NCI-H82 treated with DMSO at 0.1 percent for 48 hours (cell line): ENCODE results near the gene SPDL1.

ENCODE experiments used
- DNase-seq: peaks from one replicate; lab custom pipeline; 2025; ENCODE audit not compliant: unreplicated experiment; lab: John Stamatoyannopoulos, UW

SPDL1 gene

DNA sequence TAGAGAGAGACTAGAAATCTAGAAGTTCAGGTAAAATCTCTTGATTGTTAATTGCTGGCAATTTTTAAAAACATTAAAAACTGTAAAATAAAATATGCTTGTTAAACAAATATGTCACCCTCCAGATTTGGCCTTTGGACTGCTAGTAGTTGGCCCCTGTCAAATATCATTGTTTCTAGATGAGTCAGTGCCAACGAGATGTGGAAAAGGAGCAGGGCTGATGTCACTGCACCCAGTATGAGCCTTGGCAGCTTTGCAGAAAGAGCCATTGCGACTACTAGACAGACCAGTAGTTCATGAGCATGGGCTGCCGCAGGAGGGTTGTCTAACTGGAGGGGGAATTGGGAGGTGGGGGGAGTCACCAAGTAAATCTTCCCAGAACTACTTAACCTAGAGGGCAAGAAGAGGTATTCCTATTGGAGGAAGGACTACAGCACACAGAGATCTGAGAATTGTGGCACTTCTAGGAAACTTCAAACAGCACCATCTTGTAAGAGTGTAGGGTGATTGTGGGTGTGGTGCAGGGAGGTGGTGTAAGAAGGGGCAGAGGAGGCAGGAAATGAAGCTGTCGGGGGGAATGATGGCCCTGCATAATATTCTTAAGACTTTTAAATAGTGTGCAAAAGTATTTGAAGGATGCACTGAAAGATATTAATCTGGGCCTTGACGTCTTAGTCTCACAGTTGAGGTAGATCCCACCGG lies 46.4 kb downstream of the SPDL1 start:
- no peak for DNase-seq

DNA sequence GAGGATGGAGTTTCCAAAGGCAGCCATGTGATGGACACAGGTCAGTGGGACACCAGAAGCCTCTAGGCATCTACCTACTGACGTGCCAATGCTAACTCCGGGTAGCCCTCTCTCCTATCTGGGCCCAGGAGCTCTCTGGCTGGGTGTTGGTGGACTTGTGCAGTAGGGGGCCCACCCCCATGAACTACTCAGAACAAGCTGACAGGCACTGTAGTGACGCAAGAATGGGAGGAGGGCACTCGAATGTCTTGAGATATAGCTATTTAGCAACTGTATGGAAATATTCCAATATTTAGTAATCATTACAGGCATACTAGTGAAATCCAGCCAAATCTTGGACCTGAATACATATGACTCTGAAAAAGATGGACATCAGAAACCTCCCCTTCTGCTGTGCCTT lies 47.8 kb downstream of the SPDL1 start:
- DNase-seq = no peak

DNA sequence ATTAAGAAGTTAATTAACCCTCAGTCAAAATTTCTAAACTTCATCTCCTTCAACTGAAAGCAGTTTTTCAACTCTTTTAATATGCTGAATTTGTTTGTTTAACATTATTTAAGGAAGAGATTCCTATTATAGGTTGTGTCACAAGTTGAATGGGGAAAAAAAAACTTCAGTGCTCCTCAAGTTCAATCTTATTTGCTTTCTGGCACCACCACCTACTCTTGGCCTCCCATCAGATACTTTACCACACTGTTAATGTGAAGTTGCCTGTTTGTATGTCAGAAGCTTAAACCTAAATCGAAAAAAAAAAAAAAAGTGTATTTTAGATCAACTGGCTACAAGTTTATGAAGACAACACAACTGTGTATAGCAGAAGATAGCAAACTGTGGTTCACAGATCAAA lies 49.4 kb downstream of the SPDL1 start:
- no peak for DNase-seq

DNA sequence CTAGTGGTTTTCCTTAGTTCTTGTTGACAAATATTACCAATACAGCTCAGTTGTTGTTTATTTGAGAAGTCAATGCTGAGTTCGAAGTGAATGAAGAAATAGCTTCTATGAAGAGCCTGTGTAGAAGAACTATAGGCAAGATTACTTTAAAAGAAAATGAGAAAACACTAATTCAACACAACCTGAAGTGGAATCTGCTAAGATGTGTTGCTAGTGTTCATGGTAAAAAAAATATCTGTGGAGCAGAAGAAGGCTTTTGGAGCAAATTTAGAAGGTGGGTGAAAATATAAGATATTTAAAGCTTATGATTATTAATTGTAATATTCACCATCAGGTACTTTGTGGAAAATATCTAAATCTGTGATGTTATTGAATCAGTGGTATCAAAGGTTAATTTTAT lies 51.0 kb downstream of the SPDL1 start:
- DNase-seq = no peak

DNA sequence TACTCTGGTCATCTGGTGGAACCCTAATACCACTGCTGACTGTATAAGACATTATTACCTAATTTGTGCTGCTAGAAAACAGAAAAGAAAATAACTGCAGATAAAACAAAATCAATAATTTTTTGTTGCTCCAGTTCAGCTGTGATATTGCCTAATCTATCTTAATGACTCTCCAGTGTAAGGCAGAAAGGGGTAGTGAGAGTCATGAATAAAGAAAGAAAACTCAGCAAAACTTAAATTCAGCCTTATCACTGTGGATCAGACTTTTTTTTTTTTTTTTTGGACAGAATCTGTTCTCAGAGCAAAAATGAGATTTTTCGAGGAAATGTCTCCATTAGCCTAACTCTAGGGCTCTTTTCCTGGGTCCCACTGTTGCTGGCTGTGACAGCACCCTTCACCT lies 52.4 kb downstream of the SPDL1 start:
- no peak for DNase-seq

DNA sequence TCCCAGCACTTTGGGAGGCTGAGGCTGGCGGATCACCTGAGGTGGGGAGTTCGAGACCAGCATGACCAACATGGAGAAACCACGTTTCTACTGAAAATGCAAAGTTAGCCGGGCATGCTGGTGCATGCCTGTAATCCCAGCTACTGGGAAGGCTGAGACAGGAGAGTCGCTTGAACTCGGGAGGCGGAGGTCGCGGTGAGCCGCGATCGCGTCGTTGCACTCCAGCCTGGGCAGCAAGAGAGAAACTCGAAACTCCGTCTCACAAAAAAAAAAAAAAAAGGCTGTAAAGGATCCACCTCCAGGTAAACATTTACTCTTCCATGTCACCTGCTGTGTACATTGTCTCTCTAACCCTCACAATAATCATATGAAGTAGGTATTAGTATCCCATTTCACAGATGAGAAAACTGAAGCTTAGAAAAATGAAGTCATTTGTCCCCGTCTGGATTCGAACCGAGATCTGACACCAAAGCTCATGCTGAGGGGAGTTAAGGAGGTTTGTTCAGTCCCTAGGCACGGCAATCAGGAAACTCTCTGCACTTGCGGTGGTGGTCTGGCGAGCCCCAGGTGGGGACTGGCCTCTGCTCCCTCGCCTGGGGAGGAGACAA lies 53.0 kb downstream of the SPDL1 start:
- no peak for DNase-seq

DNA sequence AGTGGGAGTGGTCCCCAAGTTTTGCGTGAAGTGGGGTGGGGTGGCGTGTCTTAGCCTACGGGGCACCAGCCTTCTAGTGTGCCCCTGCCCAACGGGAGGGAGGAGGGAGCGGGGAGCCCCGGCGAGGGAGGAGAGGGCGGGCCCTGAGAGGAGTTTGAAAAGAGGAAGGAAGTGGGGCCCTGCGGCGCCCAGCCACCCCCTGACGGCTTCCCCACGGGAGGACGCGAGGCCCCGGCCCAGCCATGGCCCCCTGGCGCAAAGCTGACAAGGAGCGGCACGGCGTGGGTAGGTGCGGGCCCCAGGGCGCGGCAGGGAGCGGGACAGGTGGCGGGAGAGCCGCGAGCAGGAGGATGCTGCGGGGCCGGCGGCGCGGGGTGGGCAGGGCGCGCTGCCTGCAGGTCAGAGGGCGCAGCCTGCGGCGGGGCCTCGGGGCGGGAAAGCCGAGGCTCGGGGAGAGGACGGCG lies 53.5 kb downstream of the SPDL1 start, which contains the start of gene DOCK2:
Gene DOCK2 (plus strand): TSS at position 191 of the 464 bp plus-strand sequence. CDS start 52 bp downstream, at position 243.
- no peak for DNase-seq

DNA sequence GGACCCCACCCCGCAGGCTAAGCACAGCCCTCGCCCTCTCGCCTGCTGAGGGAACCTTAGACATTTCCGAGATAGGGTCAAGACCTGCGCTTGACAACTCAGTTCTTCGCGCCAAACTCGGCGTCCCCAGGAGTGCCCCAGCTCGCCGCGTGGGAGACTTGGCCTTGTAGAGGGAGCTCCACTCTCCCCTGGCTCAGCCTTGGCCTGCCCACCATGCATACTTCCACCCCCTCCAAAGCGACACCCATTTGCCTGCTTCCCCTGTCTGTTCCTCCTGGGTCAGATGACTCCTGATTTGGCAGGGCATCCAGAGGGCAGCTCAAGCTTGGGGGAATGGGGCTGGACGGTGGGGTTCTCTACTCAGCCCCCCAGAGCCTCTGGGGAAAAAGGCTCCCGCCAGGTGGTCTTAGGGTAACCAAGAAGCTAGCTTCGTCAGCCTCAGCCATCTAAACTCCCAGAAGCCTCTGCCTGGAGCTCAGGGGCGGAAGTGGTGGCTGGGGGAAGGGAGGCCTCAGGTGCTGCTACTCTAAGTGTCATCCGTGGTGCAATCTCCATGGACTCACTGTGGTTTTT lies 54.1 kb downstream of the SPDL1 start:
- no peak for DNase-seq

DNA sequence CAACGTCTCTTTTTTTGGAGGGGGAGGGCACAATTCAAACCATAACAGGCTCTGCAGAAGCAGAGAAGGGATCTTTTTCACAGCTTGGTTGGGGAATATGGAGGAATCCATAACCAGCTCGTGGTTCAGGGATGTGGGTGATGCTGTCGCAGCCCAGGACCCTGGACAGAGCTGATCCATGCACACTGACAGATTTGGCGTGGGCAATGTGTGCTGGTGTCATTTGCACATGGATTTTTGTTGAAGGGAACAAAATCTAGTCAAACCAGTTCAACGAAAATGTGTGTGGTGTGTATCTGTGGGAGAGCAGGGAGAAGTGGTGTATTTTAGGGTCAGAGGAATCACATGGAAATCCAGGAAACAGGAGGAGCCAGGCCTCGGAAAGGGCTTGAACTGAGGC lies 57.7 kb downstream of the SPDL1 start:
- no peak for DNase-seq

DNA sequence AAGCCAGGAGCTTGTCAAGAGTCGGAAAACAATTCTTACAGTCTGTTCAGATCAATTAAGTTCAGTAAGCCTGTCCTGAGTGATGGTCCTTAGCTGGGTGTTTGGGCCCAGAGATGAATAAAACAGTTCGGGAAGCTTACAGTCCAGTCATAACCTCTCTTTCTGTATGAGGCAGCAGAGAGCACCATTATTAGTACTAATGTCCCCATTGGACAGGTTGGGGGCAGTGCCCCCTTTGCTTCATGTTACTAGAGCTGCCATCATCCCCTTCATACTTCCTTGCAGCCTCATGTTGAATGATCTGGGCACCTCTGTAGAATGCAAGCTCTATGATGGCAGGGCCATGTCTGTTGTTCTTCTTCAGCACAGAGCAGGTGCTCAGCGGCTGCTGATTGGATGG lies 63.3 kb downstream of the SPDL1 start:
- no peak for DNase-seq

DNA sequence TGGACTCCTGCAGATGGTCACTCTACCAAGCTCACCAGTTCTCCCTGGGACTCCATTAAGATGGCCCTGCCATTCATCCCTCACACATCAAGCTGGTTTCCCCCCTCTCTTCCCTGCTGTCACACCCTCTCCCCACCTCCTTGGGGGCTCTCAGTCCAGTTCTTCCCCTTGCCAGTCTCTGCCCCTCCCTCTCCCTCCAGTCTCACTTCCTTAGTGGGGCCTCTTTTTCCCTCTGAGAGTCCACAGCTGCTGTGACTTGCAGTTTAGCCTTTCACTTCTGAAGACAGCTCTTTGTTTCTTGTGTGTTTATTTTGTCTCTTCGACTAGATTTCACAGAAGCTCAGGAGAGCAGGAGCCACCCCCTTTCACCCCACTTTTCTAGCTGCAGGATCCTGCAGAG lies 64.0 kb downstream of the SPDL1 start:
- no peak for DNase-seq

DNA sequence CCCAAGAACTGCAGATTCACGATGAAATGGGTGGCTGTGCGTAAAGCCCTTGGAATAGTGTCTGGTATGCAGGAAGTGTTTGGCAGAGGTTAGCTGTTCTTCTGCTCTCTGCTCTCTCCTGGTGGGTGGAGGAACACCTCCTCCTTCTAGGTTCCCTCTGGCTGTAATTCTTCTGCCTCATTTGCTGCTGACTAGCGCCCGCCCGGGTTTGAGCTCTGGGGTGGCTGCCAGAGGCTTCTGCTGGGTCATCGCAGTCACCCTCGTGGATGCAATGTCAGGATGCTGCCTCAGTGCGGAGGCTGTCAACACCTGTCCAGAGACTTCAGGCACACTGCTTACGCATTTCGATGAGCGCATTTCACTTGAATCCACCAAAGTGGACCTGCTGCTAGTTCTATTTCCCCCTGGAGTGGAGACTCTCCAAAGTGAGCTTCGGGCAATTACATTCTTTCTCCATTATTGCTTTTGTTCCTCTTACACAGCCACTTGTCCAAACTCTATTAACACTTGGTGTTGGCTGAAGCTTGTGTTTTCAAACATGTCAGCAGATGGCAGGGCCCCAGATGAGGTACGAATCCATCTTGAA lies 65.2 kb downstream of the SPDL1 start:
- no peak for DNase-seq

DNA sequence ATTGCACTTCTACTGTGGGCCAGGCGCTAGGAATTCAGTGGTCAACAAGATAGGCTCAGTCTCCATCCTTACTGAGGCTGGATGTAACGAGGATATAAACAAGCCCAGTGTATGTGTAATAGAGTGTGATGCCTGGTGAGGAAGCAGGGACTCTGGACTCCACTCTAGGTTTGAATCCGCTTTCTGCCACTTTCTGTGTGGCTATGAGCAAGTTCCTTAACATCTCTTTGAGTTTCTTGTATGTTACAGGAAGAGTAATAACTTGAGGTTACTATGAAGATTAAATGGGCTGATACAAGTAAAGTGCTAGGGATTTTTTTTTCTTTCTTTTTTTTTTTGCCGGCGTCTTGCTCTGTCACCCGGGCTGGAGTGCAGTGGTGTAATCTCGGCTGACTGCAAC lies 65.9 kb downstream of the SPDL1 start:
- DNase-seq = no peak

DNA sequence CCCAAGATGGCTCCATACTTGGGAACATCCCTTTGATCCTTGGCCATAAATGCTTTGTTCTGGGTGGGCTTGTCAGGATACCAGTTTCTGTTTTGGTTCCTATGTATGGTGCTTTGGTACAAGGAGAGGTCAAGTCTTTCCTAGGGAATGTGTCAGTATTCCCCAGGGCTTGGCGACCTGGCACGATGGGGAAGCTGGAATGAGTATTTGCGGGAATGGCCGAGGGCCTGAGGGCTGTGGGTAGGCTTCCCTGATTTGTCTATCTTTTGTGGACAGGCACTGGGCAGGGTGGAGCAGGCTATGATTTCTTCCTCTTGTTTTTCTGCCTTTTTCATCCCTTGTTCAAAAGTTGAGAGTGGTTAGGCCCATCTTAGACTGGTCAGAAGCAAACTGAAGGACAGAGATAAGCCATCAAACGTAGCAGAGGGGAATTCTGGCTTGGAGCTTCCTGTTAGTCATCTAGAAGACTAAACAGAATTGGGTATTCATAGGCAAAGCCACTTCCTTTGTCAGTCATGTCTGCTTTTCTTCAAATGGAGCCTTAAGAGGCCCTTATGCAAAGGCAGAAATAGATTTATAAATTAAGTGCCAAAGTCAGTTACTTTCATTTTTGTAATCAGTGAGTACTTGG lies 67.2 kb downstream of the SPDL1 start:
- DNase-seq = no peak

DNA sequence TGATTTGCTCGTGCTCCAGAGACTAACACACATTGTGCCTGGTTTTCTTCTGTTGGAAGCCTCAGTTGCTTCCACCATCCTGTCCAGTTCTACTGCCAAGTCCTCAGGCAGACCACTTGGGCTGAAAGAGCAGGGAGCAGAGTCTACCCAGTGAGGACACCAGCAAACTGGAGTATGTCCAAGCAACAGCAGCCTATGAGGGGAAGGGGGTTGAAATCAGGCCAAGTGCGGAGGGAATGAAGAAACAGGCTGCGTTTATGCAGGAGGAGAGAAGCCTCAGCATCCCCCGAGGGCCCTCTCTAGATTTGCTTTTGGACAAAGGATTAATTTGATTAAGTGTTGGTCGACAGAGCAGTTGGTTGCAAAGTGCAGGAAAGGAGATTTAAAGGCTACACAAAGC lies 68.0 kb downstream of the SPDL1 start:
- no peak for DNase-seq

DNA sequence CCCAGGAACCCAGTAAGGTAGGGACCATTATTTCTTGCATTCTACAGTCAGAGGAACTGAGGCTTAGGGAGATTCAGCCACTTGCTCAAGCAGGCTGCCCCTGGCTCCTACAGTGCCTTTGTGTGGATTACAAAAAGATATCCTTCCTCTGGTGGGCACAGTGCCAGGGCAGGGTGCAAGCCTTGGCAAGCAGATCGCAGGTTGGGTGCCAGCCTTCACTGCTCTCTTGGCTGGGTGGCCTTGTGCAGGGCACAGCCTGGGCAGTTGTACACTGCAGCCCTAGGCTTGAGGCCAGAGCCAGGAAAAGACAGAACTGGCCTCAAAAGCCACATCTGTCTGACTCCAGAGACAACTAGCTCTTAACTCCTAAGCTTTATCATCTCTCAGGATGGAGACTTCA lies 68.5 kb downstream of the SPDL1 start:
- no peak for DNase-seq

DNA sequence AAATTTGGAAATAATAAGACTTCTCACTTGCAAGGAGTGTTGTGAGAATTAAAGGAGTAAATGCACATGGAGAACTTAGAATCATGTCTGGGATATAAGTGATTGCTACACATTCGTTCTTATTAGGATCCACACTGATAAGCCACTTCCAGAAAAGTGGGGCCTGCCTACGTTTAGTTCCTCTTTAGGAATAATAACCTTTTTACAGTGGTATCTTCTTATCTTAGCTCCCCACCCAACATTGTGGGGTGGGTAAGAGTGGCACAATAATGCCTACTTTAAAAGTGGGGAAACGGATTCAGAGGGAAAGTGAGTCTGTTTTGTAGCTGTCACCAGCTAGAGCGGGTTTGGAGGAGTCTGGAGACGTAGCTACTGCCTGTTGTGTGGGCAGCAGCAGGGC lies 69.5 kb downstream of the SPDL1 start:
- DNase-seq = no peak
